ENCODE results near the gene SLC35F1.

Gene SLC35F1

GRCh38 chr6:118016532-118016931, 109.5 kb downstream of the SLC35F1 start:
- TF ChIP-seq ZFP30 (CRISPR knock-in tag; IDR thresholded peaks at IDR 0.05) (no peak), OSR1 (CRISPR knock-in tag; IDR thresholded peaks at IDR 0.05) (no peak), ZNF8 (CRISPR knock-in tag; IDR thresholded peaks at IDR 0.05) (no peak), PATZ1 (CRISPR knock-in tag; IDR thresholded peaks at IDR 0.05; ENCODE audit: borderline replicate concordance) (no peak), CSDC2 (CRISPR knock-in tag; IDR thresholded peaks at IDR 0.05) (no peak), ARNTL (CRISPR knock-in tag; IDR thresholded peaks at IDR 0.05; ENCODE audit: borderline replicate concordance, low read depth) (no peak), TOX (CRISPR knock-in tag; IDR thresholded peaks at IDR 0.05; ENCODE audit: borderline replicate concordance) (no peak), ZNF70 (CRISPR knock-in tag; IDR thresholded peaks at IDR 0.05) (no peak), TCF4 (CRISPR knock-in tag; IDR thresholded peaks at IDR 0.05; ENCODE audit: borderline replicate concordance) (no peak), RARB (CRISPR knock-in tag; IDR thresholded peaks at IDR 0.05) (no peak), ESRRG (CRISPR knock-in tag; IDR thresholded peaks at IDR 0.05) (no peak), ZFP3 (CRISPR knock-in tag; IDR thresholded peaks at IDR 0.05) (no peak), SNAI2 (CRISPR knock-in tag; IDR thresholded peaks at IDR 0.05) (no peak), CSRNP3 (CRISPR knock-in tag; IDR thresholded peaks at IDR 0.05) (no peak), ZNF565 (CRISPR knock-in tag; conservative IDR thresholded peaks at IDR 0.05; ENCODE audit: low read depth) (no peak), PPARA (CRISPR knock-in tag; IDR thresholded peaks at IDR 0.05; ENCODE audit: borderline replicate concordance) (no peak), TSHZ2 (CRISPR knock-in tag; IDR thresholded peaks at IDR 0.05) (no peak), ZC3H10 (CRISPR knock-in tag; IDR thresholded peaks at IDR 0.05) (no peak), CREB5 (CRISPR knock-in tag; IDR thresholded peaks at IDR 0.05; ENCODE audit: low read depth) (no peak)
- no peak for ATAC-seq

GRCh38 chr6:118017301-118017848, 110.3 kb downstream of the SLC35F1 start:
- ATAC-seq, result no peak
- TF ChIP-seq ESRRG (CRISPR knock-in tag; IDR thresholded peaks at IDR 0.05) (no peak), PPARA (CRISPR knock-in tag; IDR thresholded peaks at IDR 0.05; ENCODE audit: borderline replicate concordance) (no peak), GLIS3 (CRISPR knock-in tag; IDR thresholded peaks at IDR 0.05) (no peak), ZFP30 (CRISPR knock-in tag; IDR thresholded peaks at IDR 0.05) (no peak), TOX (CRISPR knock-in tag; IDR thresholded peaks at IDR 0.05; ENCODE audit: borderline replicate concordance) (no peak), ZNF8 (CRISPR knock-in tag; IDR thresholded peaks at IDR 0.05) (no peak), CREB5 (CRISPR knock-in tag; IDR thresholded peaks at IDR 0.05; ENCODE audit: low read depth) (no peak), RARB (CRISPR knock-in tag; IDR thresholded peaks at IDR 0.05) (no peak), ZFP3 (CRISPR knock-in tag; IDR thresholded peaks at IDR 0.05) (no peak)

GRCh38 chr6:118023771-118024170, 116.7 kb downstream of the SLC35F1 start:
- TF ChIP-seq BACH2 (CRISPR knock-in tag; IDR thresholded peaks at IDR 0.05; ENCODE audit: borderline replicate concordance), result no peak
- no peak for TF ChIP-seq ARNTL (CRISPR knock-in tag; IDR thresholded peaks at IDR 0.05; ENCODE audit: borderline replicate concordance, low read depth)
- ATAC-seq, result no peak
